Activated gamma-delta T cell treated with anti-CD3 and anti-CD28 coated beads, Interleukin-2, amount 50 U/mL, for 16 hours (primary cell): ENCODE measurements around the gene BCAN.
"Not testable (repeated sequence)": the region's sequence is repeated elsewhere in the genome, so short reads cannot be mapped to it uniquely, and the experiment has no call there.

ENCODE experiments used
- DNase-seq: peaks from one replicate; pipeline ENCODE4 v3.0.0-alpha.2; 2020; ENCODE audit warnings: low read depth

BCAN gene

GRCh38 chr1:156618853-156619581 is 22.9 kb upstream of the BCAN start, which contains the start of gene HAPLN2:
HAPLN2 (plus strand) TSS chr1:156619415; CDS start chr1:156623491, 4,076 bp downstream.
- DNase-seq, result no peak

- DNase-seq, result no peak
Measured at GRCh38 chr1:156619582-156619955, 22.3 kb upstream of the BCAN start.

- DNase-seq, result no peak
Measured at GRCh38 chr1:156622581-156623297, 19.2 kb upstream of the BCAN start.

- peak; percentile 16 for DNase-seq
Measured at GRCh38 chr1:156623946-156624813, 17.7 kb upstream of the BCAN start.

- DNase-seq, result no peak
Measured at GRCh38 chr1:156624814-156625435, 17.0 kb upstream of the BCAN start.

GRCh38 chr1:156625436-156626078 is 16.4 kb upstream of the BCAN start:
- DNase-seq, result peak; percentile 54

- DNase-seq, result no peak
Measured at GRCh38 chr1:156626079-156626438, 15.9 kb upstream of the BCAN start.

- DNase-seq, result no peak
Measured at GRCh38 chr1:156627313-156627880, 14.5 kb upstream of the BCAN start.

GRCh38 chr1:156629823-156630449 is 12.0 kb upstream of the BCAN start:
- no peak for DNase-seq

- DNase-seq, result not testable (repeated sequence)
Measured at GRCh38 chr1:156631152-156631551, 10.8 kb upstream of the BCAN start.

- DNase-seq, result no peak
Measured at GRCh38 chr1:156632355-156632754, 9.6 kb upstream of the BCAN start.

GRCh38 chr1:156638189-156638985 is 3.5 kb upstream of the BCAN start:
- no peak for DNase-seq

GRCh38 chr1:156639601-156640101 is 2.3 kb upstream of the BCAN start:
- no peak for DNase-seq

GRCh38 chr1:156640842-156641706 is 843 bp upstream of the BCAN start:
- no peak for DNase-seq

GRCh38 chr1:156642265-156643048 is 540 bp downstream of the BCAN start:
- DNase-seq, result no peak

GRCh38 chr1:156643049-156643777 is 1.3 kb downstream of the BCAN start:
- DNase-seq, result no peak

GRCh38 chr1:156643778-156644092 is 1.8 kb downstream of the BCAN start:
- no peak for DNase-seq
